Stimulated activated CD8-positive, alpha-beta memory T cell treated with anti-CD3 and anti-CD28 coated beads, Interleukin-12 subunit alpha, Interleukin-12 subunit beta, amount 100 ng/mL, for 1 hour (primary cell): Measurements from ENCODE around the gene NFKBIZ.

Source experiments
- DNase-seq: peaks from one replicate; pipeline ENCODE4 v3.0.0-alpha.2; 2020; ENCODE audit warnings: low read depth

The NFKBIZ gene, protein sequence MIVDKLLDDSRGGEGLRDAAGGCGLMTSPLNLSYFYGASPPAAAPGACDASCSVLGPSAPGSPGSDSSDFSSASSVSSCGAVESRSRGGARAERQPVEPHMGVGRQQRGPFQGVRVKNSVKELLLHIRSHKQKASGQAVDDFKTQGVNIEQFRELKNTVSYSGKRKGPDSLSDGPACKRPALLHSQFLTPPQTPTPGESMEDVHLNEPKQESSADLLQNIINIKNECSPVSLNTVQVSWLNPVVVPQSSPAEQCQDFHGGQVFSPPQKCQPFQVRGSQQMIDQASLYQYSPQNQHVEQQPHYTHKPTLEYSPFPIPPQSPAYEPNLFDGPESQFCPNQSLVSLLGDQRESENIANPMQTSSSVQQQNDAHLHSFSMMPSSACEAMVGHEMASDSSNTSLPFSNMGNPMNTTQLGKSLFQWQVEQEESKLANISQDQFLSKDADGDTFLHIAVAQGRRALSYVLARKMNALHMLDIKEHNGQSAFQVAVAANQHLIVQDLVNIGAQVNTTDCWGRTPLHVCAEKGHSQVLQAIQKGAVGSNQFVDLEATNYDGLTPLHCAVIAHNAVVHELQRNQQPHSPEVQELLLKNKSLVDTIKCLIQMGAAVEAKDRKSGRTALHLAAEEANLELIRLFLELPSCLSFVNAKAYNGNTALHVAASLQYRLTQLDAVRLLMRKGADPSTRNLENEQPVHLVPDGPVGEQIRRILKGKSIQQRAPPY

DNA sequence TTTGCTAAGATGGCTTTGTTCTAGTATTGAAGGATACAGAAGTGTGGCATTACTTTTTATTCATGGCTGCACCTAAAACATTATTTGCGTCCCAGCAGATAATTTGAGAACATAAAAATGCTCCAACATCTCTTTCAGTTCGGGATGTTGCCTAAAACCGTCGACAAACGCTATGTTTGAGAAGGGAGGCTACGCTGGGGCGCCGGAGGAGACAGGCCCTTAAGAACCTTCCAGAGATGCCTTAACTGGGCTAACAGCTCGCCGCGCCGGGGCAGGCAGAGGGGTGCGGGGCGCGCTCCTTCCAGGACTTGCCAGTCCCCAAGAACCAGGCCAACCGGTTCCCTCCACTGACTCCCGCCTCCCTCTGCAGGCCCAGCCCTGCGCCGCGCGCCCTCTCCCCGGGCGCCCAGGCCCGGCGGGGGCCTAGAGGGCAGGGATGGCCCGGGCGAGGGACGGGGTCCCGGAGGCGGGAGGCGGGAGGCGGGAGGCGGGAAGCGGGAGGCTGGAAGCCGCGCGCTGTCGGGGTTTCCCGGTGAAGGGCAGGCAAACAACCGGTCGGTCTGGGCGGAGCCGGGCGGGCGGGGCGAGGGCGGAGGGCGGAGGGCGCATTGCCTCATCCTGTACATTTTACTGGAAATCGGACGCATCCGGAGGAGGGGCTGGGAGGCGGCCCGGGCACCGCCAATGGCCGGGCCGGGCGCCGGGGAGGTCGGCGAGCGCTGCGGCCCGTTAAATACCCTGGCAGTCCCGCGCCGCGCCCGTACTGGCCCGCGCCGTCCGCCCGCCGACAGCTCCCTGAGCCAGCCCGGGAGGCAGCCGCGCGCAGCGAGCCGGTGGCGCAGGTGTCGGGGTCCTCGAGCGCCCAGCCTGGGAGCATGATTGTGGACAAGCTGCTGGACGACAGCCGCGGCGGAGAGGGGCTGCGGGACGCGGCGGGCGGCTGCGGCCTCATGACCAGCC is at the start of gene NFKBIZ:
TSS of gene NFKBIZ (plus strand) at position 761 of the 960 bp plus-strand sequence. CDS start at position 876, 115 bp downstream.
- peak; percentile 86 for DNase-seq

DNA sequence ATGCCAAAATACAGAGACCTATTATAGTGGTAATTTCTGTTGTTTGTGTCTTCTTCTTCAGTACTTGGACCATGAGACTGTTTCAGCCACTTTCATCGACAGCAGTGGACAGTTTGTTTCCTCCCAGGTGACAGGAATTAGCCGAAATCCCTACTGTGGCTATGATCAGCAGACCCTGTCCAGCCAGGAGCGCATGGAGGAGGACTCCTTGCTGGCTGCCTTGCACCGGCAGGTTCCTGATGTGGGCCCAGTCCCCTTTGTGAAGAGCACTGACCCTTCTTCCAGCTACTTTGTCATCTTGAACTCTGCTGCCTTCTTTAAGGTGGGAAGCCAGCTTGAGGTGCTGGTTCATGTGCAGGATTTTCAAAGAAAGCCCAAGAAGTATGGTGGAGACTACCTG is 48.1 kb upstream of the NFKBIZ start:
- no peak for DNase-seq

DNA sequence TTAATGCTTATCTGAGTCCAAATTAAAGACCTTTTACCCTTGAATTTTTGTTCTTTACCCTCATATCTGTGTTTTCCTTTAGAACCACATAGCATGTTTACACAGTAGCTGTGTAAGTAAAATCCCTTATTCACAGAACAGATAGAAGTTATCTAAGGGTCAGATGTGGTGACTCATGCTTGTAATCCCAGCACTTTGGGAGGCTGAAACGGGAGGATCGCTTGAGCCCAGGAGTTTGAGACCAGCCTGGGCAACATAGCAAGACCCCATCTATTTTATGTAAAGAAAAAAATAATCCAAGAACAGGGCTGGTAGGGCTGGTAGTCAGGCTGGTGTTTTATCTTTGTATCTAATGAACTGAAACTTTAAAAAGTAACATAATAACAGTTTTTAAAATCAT is 47.1 kb upstream of the NFKBIZ start:
- DNase-seq, result no peak

DNA sequence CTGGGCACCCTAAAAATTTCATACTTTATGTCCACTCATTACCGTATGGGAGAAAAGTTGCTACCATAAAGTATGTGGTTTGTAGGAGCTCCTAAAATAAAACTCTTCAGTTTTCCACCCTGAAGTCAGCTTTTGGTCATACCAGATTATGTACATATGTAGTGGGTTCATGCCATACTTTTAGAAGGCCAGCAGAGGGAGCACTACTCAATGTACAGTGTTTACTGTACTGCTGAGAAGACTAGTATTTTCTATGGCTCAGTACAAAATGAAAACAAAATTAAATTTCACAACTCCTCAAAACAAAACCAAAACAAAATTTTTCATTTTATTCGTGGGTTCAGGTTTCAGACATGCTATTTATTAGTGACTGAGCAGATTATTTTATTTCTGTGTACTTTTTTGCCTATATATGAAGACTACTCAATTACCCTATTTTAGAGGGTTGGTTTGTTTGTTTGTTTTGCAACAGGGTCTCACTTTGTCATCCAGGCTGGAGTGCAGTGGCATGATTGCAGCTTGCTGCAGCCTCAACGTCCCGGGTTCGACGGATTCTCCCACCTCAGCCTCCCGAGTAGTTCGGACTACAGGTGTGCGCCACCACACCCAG is 46.0 kb upstream of the NFKBIZ start:
- DNase-seq, result peak; percentile 45

DNA sequence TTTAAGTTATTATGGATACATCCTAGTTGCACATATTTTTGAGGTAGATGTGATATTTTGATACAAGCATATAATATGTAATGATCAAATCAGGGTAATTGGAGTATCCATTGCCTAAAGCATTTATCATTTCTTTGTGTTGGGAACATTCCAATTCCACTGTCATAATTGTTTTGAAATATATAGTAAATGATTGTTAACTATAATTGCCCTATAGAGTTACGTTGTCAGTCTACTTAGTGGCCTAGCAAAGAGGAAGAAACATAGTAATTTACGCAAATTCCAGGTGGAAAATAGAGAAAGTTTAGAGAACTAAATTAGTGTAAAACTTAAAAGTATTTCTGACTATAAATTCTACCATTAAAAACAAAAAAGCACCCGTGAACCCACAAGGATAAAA is 45.4 kb upstream of the NFKBIZ start:
- no peak for DNase-seq

DNA sequence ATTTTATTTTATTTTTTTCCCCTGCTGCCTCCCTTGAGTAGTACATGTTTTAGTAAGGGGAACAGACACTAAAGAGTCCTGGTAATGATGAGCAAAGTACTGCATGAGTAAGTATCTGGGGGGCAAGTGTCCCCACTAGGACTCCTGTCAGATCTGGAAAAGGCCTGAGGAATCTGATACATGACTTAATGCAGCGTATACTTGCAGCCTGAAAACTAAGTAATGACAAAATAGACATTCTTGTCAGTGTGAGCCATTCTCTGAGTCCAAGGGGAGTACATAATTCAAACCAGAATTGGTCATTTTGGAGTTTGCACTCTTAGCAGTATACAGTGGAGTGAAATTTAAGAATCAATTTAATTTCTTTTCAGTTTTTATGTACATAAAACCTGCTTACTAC is 42.8 kb upstream of the NFKBIZ start:
- DNase-seq, result no peak

DNA sequence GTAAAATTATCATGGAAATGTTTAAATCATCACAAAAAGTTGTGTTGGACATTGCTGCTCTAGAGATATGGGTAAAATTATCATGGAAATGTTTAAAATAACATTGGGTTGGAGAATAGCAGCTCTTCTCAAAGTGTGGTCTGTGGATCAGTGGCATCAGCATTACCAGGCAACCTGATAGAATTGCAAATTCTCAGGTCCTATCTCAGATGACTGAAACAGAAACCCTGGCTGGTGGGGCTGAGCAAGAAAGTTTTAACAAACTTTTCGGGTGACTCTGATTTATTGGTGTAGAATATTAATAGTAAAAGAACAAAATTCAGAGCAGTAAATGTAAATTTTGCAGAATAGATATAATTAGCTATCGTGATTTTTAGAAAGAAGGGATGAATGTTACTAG is 41.4 kb upstream of the NFKBIZ start:
- no peak for DNase-seq

DNA sequence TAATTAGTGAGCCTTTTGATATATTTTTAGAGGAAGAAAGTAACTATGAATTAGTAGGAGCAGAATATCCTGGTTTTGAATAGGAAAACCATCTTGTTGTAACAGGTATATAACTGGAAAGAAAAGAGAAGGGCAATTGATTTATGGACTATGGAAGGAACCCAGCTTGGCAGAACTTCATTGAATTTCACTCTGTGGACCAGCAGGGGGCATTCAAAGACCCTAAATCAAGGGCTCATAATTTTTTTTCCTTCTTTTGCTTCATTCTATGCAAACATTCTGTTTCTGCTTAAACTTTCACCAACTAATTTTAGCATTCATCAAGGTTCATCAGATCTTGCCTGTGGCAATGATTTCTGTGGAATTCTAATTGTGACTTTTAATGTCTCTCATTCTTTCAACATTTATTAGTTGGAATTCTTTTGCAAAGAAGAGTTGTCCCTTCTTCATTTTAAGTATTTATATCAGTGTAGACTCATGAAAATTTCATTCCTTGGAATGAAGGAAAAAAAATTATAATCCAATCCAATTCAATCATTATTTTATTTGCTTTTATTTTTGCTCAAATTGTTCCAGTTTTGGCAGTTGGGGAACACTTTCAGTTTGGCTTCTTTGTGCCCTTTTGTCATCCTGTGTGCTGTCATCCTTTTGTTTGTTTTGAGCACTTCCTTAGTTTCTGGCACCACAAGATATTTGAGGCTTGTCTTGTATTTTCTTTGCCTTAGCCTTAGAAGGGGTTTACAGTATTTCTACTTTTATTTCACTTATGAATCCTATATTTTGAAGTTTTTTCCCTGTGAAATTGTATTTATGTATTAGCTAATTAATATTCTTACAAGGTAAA is 39.9 kb upstream of the NFKBIZ start:
- DNase-seq, result peak; percentile 31

DNA sequence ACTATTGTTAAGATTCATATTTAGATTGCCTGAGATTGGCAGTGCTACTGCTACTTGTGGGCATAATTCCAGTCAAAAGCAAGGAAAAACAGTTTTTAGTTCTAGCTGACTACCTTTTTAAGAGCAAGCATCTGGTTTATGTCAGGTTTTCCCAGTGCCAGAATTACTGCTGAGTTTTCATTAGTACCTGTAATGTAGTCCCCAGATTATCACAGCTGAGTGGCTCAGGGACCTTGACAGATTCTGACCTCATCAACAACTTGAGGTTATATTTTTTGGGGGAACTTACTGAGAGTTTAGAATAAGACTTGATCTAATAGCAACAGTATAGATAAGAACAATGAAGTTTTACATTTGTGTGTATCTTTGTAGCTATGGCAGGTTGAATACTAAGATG is 39.3 kb upstream of the NFKBIZ start:
- DNase-seq, result no peak

DNA sequence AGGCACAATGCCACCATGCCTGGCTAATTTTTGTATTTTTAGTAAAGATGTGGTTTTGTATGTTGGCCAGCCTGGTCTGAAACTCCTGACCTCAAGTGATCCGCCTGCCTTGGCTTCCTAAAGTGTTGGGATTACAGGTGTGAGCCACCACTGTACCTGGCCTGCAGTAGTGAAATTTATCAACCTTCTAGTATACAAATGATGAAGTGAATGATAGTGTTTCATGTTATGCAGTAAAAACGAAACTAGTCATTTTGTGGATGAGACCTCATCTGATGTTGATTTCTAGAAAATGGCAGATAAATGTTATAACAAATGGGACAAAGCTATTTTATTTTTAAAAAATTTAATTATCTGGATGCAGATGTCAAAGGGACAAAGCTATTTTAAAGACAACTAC is 37.4 kb upstream of the NFKBIZ start:
- no peak for DNase-seq

DNA sequence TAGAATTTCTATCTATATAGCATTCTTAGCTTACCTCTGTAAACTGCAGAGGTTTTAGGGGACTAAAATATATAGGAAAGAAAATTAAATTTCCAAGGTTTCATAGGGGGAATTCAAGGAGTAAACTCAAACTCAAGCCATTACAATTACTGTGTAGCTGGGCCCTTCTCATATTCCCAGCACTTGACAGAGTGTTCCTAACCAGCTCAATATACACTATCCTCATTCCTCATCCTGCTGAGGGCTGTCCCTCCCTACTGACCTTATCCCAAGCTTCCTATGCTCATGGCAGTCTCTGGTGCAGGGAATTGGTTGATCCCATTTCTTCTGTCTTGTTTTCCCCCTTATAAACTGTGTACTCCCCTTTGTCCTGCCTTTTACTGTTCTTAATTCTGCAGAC is 36.4 kb upstream of the NFKBIZ start:
- DNase-seq, result no peak

DNA sequence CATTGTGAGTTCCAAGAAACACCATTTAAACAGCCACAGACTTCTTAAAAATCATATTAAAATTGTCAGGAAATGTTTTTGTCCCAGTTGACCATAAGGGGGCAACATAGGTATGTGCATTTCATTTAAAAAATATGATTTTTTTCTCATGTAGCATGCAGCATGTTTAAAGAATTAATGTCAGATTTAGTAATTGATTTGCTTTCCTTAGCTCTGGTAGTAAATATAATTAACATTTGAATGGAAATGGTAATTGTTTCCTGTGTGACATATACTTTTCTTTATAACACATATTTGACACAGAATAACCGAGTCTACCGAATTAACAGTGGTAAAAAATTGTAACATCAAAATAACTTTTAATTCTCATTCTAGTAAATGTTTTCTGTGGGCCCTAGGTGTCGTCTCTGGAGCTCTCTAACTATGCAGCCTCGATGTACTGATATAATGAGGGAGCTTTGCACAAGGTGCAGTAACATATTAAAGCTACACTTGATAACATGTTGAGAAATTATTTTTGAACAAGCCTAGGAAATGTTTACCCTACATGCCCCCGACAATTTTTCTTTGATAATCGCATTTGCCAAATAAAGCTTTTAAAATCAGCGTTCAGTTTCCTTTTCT is 35.4 kb upstream of the NFKBIZ start:
- no peak for DNase-seq

DNA sequence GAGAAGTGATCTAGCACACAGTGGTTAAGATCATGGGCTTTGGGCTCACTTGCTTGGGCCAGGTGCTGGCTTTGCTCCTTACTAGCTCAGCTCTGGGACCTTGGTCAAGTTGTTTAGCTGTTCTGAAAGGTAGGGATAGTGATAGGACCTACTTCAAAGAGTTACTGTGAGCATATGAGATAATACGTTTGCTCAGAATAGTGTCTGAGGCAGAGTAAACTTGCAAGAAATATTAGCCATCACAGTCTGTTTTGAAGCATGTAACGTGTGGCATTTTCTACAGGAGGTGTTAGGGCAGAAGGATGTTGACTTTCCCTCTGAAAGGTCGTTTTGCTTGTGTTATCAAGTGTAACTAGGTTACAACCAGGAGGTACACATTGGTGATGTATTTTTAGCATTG is 34.5 kb upstream of the NFKBIZ start:
- DNase-seq, result no peak

DNA sequence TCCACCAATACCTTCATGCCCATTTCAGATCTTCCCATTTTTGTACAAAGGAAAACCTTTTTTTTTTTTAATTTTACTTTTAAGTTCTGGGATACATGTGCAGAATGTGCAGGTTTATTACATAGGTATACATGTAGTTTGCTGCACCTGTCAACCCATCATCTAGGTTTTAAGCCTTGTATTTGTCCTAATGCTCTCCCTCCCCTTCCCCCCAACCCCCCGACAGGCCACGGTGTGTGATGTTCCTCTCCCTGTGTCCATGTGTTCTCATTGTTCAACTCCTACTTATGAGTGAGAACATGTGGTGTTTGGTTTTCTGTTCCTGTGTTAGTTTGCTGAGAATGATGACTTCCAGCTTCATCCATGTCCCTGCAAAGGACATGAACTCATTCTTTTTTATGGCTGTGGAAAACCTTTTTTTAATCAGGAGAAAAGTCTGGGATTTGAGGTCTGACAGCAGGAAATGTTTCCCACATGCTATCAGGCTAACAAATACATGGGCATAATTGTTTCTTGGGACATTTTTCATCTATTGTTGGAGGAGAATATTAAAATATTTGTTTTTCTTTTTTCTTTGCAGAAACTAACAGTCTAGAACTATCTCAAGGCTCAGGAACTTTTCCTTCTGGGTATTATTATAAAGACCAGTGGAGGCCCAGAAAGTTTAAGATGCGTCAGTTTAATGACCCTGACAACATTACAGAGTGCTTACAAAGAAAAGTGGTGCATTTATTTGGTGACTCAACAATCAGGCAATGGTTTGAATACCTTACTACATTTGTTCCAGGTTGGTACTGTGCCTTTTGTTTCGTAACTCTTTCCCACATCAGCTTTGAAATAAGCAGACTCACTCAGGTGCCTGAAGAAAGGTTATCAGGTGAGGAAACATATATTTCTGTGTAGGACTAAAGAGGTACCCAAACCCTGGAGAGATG is 32.8 kb upstream of the NFKBIZ start:
- DNase-seq, result no peak

DNA sequence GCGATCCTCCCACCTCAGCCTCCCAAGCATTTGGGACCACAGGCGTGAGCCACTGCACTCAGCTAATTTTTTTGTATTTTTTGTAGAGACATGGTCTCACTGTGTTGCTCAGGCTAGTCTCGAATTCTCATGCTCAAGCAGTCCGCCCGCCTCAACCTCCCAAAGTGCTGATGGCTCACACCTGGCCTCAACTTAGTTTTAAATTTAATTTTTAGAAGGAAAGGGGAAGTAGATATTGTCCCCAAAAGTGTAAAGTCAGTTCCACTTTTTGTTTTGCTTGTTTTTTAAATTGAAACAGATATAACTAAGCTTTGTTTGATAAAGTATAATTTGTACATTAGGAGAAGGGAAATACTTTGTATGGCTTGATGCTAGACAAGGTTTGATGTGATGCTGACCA is 31.3 kb upstream of the NFKBIZ start:
- DNase-seq, result no peak

DNA sequence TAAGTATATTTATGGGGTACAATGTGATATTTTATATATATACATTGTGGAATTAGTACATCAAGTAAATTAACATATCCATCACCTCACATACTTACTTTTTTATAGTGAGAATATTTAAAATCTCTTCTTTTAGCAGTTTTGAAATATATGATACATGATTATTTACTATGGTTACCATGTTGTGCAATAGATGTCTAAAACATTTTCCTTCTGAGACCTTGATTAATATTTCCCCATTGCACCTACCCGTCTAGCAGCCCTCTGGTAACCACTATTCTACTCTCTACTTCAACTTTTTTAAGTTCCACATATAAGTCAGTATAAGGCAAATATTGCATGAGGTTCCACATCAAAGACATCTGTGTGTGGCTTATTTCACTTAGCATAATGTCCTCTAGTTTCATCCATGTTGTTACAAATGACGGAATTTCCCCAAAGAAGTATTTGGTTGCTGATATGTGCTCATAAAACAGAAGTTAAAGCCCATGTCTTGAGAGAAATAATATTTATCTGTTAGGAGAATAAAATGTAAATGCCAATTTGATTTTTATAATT is 29.6 kb upstream of the NFKBIZ start:
- DNase-seq, result no peak

DNA sequence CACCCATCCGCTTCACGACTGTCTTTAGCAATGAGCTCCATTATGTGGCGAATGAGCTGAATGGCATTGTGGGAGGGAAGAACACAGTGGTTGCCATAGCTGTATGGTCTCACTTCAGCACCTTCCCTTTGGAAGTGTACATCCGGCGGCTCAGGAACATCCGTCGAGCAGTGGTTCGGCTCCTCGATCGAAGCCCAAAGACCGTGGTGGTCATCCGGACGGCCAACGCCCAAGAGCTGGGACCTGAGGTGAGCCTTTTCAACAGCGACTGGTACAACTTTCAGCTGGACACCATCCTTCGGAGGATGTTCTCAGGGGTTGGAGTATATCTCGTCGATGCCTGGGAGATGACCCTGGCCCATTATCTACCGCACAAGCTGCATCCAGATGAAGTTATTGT is 27.8 kb upstream of the NFKBIZ start:
- DNase-seq, result no peak

DNA sequence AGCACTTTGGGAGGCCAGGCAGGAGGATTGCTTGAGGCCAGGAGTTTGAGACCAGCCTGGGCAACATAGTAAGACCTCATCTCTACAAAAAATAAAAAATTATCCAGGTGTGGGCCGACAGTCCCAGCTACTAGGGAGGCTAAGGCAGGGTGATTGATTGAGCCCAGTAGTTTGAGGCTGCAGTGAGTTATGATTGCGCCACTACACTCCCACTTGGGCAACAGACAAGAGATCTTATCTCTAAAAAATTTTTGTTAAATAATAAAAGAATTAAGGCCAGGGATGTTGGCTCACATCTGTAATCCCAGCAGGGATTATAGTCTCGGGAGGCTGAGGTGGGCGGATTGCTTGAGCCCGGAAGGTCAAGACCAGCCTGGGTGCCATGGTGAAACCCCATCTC is 25.8 kb upstream of the NFKBIZ start:
- no peak for DNase-seq

DNA sequence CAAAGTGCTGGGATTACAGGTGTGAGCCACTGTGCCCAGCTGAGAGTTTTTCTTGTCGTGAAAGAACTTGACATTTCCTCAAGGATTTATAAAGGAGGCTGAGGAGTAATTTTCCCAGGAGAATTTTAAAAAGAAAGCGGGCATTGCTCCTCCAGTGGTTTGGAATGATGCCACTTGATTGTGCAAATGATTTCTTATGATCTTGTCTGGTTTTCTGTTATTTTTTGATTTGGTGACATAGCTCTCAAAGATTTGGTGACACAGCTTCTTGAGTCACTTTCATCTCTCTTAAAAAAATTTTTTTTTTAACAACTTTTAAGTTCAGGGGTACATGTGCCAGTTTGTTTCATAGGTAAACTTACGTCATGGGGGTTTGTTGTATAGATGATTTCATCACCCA is 24.6 kb upstream of the NFKBIZ start:
- DNase-seq, result no peak
